HG02571 (cell line): ENCODE data around the gene OR4X1.
"Not testable (repeated sequence)": the region's sequence is repeated elsewhere in the genome, so short reads cannot be mapped to it uniquely, and the experiment has no call there.

Experiments
- ATAC-seq: cut with Tn5 transposase; IDR thresholded peaks from one replicate; pipeline ENCODE4 v1.9.1; 2021; ENCODE audit warnings: mild to moderate bottlenecking, moderate library complexity; ENCODE audit not compliant: unreplicated experiment

Gene OR4X1

GRCh38 chr11:48263423-48263911 lies at the start of gene OR4X1:
Gene OR4X1 (plus strand): TSS chr11:48263861. CDS start chr11:48263861, 0 bp downstream.
- ATAC-seq, result no peak

GRCh38 chr11:48216510-48216909 lies 47.2 kb upstream of the OR4X1 start, which contains the start of gene OR4B1:
Gene OR4B1 (plus strand): TSS chr11:48216810. CDS start chr11:48216810, 0 bp downstream.
- no peak for ATAC-seq

DNA sequence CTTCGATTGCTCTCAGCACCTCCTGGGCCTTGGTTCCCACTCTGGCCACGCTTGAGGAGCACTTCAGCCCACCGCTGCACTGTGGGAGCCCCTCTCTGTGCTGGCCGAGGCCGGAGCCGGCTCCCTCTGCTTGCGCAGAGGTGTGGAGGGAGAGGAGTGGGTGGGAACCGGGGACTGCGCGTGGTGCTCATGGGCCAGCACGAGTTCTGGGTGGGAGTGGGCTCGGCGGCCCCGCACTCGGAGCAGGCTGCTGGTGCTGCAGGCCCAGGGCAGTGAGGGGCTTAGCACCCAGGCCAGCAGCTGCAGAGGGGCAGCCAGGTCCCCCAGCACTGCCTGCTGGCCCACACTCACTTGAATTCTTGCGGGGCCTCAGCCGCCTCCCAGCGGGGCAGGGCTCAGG lies 34.9 kb upstream of the OR4X1 start:
- no peak for ATAC-seq

- ATAC-seq, result not testable (repeated sequence)
These were observed 33.6 kb upstream of the OR4X1 start for GRCh38 chr11:48230057-48230456.

- ATAC-seq, result no peak
These were observed 25.9 kb upstream of the OR4X1 start for GRCh38 chr11:48237727-48238126.

DNA sequence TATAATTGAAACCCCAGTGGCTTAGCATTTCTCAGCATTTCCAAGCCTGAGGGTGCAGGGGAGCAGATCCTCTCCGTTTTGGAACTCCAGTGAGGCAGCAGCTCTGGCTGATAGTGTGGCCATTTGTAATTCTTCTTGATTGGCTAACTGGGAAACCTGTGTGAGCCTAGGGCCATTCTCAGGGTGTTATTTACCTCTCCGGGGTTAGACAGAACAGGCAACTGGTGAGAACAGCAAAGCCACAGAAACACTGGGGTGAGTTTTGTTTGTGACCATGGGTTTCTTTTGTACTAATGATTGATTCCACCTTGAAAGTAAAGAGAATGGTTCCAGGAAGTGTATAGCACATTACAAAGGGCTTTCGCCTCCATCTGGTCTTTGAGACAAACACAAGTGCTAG lies 21.2 kb upstream of the OR4X1 start:
- ATAC-seq, result no peak

DNA sequence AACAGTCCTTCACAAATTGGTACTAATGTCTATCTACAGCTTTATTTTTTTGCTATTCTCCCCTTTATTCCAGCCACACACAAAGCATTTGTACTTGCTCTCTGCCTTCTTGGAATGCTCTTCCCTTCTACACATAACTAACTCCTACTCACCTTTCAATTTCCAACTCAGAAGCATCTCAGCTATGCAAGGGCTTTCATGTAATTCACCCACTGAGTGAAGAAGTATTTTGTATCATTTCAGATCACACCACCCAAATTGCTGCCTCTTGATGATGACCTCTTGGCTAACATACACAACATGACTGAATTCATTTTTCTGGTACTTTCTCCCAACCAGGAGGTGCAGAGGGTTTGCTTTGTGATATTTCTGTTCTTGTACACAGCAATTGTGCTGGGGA lies 18.9 kb upstream of the OR4X1 start, which contains the start of gene OR4X2:
Gene OR4X2 (plus strand): TSS at position 301 of the 400 bp plus-strand sequence. CDS start 0 bp downstream, at position 301.
- no peak for ATAC-seq

- no peak for ATAC-seq
These were observed 14.8 kb upstream of the OR4X1 start for GRCh38 chr11:48248902-48249301.

- no peak for ATAC-seq
These were observed 2.1 kb upstream of the OR4X1 start for GRCh38 chr11:48261600-48261999.

- ATAC-seq, result no peak
These were observed 7.0 kb downstream of the OR4X1 start for GRCh38 chr11:48270621-48271020.

GRCh38 chr11:48272606-48273005 lies 8.9 kb downstream of the OR4X1 start:
- no peak for ATAC-seq

- ATAC-seq, result no peak
These were observed 42.3 kb downstream of the OR4X1 start, which contains the start of gene OR4S1 for GRCh38 chr11:48305923-48306322. Gene OR4S1 (plus strand): TSS chr11:48306223. CDS start chr11:48306223, 0 bp downstream.

DNA sequence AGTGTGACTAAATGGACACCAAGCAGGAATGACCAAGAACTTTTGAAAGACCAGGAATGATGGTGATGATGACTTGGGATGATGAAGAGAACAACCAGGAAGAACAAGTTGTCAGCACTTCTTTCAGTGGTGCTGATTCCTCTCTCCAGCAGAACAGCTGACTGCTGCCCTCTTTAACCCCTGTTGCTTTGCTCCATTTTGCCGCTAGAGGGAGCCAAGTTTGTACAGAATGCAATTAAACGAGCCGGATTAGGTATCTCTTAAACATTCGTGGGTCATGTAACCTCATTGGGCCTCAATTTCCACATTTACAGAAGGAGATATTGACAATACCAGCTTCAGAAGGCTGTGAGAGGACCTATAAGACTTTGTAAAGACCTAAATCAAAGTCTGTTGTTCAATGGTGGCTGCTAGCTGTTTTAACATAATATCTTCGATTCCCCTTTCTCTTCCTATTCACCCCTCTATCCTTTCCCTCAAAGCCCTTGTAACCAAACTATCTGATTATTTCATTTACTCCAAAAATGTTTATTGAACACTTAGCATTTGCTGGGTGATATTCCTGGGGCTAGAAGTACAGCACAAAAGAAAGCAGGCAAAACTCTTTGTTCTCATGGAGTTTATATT lies 44.2 kb downstream of the OR4X1 start:
- ATAC-seq, result peak; percentile 84

DNA sequence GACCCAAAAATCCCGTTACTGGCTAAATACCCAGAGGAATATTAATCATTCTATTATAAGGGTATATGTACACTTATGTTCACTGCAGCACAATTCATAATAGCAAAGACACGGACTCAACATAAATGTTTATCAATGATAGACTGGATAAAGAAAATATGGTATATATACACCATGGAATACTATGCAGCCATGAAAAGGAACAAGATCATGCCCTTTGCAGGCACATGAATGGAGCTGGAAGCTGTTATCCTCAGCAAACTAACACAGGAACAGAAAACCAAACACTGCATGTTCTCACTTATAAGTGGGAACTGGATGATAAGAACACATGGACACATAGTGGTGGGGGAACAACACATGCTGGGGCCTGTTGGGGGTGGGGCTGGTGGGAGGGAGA lies 49.9 kb downstream of the OR4X1 start:
- ATAC-seq, result not testable (repeated sequence)
